ENCODE data around the gene NCOA5. TPM values are rescaled to one million over a fixed set of nuclear protein-coding genes. Genes with fewer than 3 reads are reported as not detected.

Gene NCOA5
- total RNA-seq, 1 donor from 2014 or later, result 16.5 TPM

GRCh38 chr20:46060301-46060881 is 29.4 kb downstream of the NCOA5 start:
- Histone ChIP-seq H3K4me3 (no peak overlapping the region), H3K27ac (replicated peaks) (peak overlapping the region; percentile 3), H3K9me3 (replicated peaks) (no peaks in the 10 kb centered on the region), H3K27me3 (ENCODE audit: low read depth) (peaks cover 38% of the 10 kb centered on the region), H3K36me3 (peaks cover 58% of the 10 kb centered on the region), H3K4me1 (peaks cover 51% of the 10 kb centered on the region)
- TF ChIP-seq, protein P1, sequence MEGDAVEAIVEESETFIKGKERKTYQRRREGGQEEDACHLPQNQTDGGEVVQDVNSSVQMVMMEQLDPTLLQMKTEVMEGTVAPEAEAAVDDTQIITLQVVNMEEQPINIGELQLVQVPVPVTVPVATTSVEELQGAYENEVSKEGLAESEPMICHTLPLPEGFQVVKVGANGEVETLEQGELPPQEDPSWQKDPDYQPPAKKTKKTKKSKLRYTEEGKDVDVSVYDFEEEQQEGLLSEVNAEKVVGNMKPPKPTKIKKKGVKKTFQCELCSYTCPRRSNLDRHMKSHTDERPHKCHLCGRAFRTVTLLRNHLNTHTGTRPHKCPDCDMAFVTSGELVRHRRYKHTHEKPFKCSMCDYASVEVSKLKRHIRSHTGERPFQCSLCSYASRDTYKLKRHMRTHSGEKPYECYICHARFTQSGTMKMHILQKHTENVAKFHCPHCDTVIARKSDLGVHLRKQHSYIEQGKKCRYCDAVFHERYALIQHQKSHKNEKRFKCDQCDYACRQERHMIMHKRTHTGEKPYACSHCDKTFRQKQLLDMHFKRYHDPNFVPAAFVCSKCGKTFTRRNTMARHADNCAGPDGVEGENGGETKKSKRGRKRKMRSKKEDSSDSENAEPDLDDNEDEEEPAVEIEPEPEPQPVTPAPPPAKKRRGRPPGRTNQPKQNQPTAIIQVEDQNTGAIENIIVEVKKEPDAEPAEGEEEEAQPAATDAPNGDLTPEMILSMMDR (IDR thresholded peaks at IDR 0.05; ENCODE audit: borderline replicate concordance), result no peak
- intact Hi-C loops (cut with micrococcal nuclease), result no loop called here
- DNase-seq, result no peak

DNA sequence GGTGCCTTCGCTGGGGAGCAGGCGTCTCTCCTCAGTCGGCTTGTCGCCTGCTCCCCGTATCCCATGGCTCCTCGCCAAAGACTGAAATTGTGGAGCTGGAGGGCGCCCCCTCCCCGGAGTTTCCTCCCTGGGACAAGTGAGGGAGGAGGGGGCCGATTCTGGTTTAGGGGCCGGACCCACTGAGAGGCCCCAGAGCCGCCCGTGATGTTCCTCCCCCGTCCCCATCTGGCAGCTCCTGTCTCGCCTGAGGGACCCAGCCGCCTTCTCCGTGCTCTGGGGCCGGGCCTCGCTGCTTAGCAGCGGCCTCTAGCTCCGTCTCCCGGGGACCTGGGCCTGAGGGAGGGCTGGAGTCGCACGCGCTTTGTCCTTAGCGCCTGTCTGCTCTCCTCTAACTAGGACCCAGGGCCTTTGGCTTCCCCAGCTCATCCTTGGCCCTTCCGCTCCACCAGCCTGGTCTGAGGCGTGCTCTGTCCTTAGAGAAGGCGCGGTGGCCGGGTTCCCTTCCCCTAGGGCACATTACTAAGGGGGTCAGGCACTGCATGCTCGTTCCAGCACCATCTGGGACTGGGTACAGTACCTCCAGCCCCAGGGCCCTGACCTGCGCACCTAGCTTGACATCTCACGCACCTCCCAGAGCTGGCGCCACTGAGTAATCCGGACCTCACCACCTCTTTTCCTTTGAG is 31.0 kb downstream of the NCOA5 start:
- no peaks in the 10 kb centered on the region for H3K9me3 ChIP-seq (replicated peaks)
- intact Hi-C loops (cut with micrococcal nuclease), result no loop called here
- peak overlapping the region; percentile 55 for H3K4me3 ChIP-seq
- TF ChIP-seq, protein P1 (IDR thresholded peaks at IDR 0.05; ENCODE audit: borderline replicate concordance), result no peak
- DNase-seq, result no peak
- H3K4me1 ChIP-seq, result peaks cover 51% of the 10 kb centered on the region
- H3K27ac ChIP-seq (replicated peaks), result no peak overlapping the region
- peaks cover 54% of the 10 kb centered on the region for H3K27me3 ChIP-seq (ENCODE audit: low read depth)
- H3K36me3 ChIP-seq, result peaks cover 42% of the 10 kb centered on the region

- Histone ChIP-seq H3K36me3 (peaks cover 35% of the 10 kb centered on the region), H3K27me3 (ENCODE audit: low read depth) (peaks cover 59% of the 10 kb centered on the region), H3K4me3 (peak overlapping the region; percentile 55), H3K4me1 (peaks cover 51% of the 10 kb centered on the region), H3K9me3 (replicated peaks) (no peaks in the 10 kb centered on the region), H3K27ac (replicated peaks) (no peak overlapping the region)
- TF ChIP-seq, protein P1 (IDR thresholded peaks at IDR 0.05; ENCODE audit: borderline replicate concordance), result peak; percentile 44
- peak; percentile 51 for DNase-seq
- intact Hi-C loops (cut with micrococcal nuclease), result no loop called here
Observed at GRCh38 chr20:46057856-46058598, 31.7 kb downstream of the NCOA5 start.

DNA sequence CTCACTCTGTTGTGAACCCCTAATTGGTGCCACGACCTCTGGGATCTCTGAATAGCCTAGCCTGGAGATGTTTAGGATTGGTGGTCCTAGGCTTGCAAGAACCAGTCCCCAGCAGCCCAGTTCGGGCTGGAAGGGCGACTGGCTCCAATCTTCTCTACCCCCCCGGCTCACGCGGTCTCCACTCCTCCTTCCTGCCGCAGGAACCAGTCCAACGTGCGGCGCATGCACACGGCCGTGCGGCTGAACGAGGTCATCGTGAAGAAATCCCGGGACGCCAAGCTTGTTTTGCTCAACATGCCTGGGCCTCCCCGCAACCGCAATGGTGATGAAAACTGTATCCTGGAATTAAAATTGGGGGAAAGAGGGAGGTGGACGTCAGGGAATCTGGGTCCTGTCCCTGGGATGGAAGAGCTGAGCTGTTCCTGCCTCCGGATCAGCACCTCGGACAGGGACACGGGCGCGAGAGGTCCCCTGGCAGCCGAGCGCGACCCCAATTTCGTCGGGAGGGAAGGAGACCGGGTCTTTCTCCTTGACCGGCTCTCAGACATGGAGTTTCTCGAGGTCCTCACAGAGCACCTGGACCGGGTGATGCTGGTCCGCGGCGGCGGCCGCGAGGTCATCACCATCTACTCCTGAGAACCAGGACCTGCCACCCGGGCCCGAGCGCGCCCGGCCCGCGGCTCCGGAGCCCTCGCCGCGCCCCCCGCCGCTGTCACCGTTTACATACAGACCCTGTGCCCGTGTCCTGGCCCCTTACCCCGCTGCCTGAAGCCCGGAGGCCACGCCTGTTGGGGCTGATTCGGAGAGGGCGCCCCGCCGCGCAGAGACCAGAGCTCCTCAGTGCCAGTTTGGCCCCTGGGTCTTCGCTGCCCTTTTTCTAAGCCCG is 32.5 kb downstream of the NCOA5 start:
- peaks cover 67% of the 10 kb centered on the region for H3K27me3 ChIP-seq (ENCODE audit: low read depth)
- H3K9me3 ChIP-seq (replicated peaks), result no peaks in the 10 kb centered on the region
- peaks cover 49% of the 10 kb centered on the region for H3K4me1 ChIP-seq
- intact Hi-C loops (cut with micrococcal nuclease), result no loop called here
- H3K36me3 ChIP-seq, result peaks cover 27% of the 10 kb centered on the region
- no peak overlapping the region for H3K27ac ChIP-seq (replicated peaks)
- DNase-seq, result peak; percentile 29
- peak overlapping the region; percentile 55 for H3K4me3 ChIP-seq
- TF ChIP-seq, protein P1 (IDR thresholded peaks at IDR 0.05; ENCODE audit: borderline replicate concordance), result no peak
